HepG2 (cell line): ENCODE results near the gene MYL2. TPM values are rescaled to one million over a fixed set of nuclear protein-coding genes. Genes with fewer than 3 reads are reported as not detected.
A peak's percentile ranks its signal among the peaks of the same experiment; 100 is the strongest.

Experiments
- ATAC-seq: fragments of 200-7000 bp; cut with Tn5 transposase; 3 replicates; pipeline ENCODE4 v1.9.1; 2020; ENCODE audit warnings: mild to moderate bottlenecking, moderate library complexity
- BruUV-seq: library from RNA; stranded (reverse); fragments of 400-500 nt; replicated peaks from 2 replicates; lab custom pipeline; 2021; lab: Mats Ljungman, UMichigan
- CTCF ChIA-PET: fragments of 300-600 bp; formaldehyde crosslinking; extraction: SDS; loops from one replicate; lab custom pipeline; 2021; ENCODE audit warnings: low total read pairs, inconsistent platforms, low intra/inter-chr PET ratio; lab: Yijun Ruan, JAX
- POLR2A ChIA-PET: fragments of 350-600 bp; sonication (Branson Sonifier 250); formaldehyde crosslinking; loops from one replicate; lab custom pipeline; 2020; ENCODE audit warnings: antibody characterized with exemption, inconsistent platforms; lab: Yijun Ruan, JAX
- DNase-seq: peaks from one replicate; pipeline ENCODE4 v3.0.0-alpha.2; 2015; ENCODE audit warnings: low spot score
- FAIRE-seq: peaks from 3 replicates; lab custom pipeline; 2011; peaks lifted over from hg19 to GRCh38; lab: Jason Lieb, UNC
- H2AFZ ChIP-seq: one replicate; pipeline ENCODE4 v1.6.1; 2011; ENCODE audit warnings: low read length, inconsistent platforms
- H3K27ac ChIP-seq: fragments of 300-600 bp; 3 replicates; pipeline ENCODE4 v1.8.0; 2011; ENCODE audit warnings: mixed run types, mild to moderate bottlenecking, mixed read lengths, low read length, inconsistent platforms; ENCODE audit not compliant: insufficient read depth; ENCODE audit errors: extremely low read length
- H3K27me3 ChIP-seq, 2 experiments: fragments of 200-600 bp in 1 of 2; 2 replicates in 1 of 2; 3 replicates in 1 of 2; pipeline versions ENCODE4 v1.6.0 to v1.8.0; 2011; ENCODE audit warnings: low read length in 2 of 2, mild to moderate bottlenecking in 2 of 2, moderate library complexity in 2 of 2, inconsistent platforms in 1 of 2; ENCODE audit not compliant: insufficient read depth in 2 of 2, control insufficient read depth in 1 of 2
- H3K36me3 ChIP-seq, 2 experiments: fragments of 200-600 bp in 1 of 2; replicated peaks in 1 of 2; 2 replicates in 1 of 2; 3 replicates in 1 of 2; pipeline versions ENCODE4 v1.5.1 to v1.8.0; 2011; ENCODE audit warnings: low read length in 2 of 2, inconsistent platforms in 1 of 2; ENCODE audit not compliant: insufficient read depth in 2 of 2, control insufficient read depth in 1 of 2
- H3K4me1 ChIP-seq: 2 replicates; pipeline ENCODE4 v1.5.1; 2012; ENCODE audit warnings: low read length, inconsistent platforms; ENCODE audit not compliant: insufficient read depth
- H3K4me2 ChIP-seq: 2 replicates; pipeline ENCODE4 v1.6.0; 2011; ENCODE audit warnings: low read depth, low read length, inconsistent platforms
- H3K4me3 ChIP-seq, 3 experiments: fragments of 200-600 bp in 1 of 3; sonication (generic), shearing (Covaris generic) in 1 of 3; replicated peaks in 1 of 3; 2 replicates each; pipeline ENCODE4 v1.5.1; 2011 to 2016; ENCODE audit warnings: low read length in 3 of 3, inconsistent platforms in 2 of 3, low read depth in 2 of 3, mild to moderate bottlenecking in 2 of 3, control low read depth in 1 of 3, mixed read lengths in 1 of 3; ENCODE audit not compliant: insufficient read depth in 1 of 3
- H3K79me2 ChIP-seq: one replicate; pipeline ENCODE4 v1.6.1; 2011; ENCODE audit warnings: low read length, inconsistent platforms; ENCODE audit not compliant: insufficient read depth
- H3K9ac ChIP-seq: 2 replicates; pipeline ENCODE4 v1.6.0; 2011; ENCODE audit warnings: mild to moderate bottlenecking, low read depth, low read length, inconsistent platforms; ENCODE audit not compliant: insufficient read depth
- H3K9me3 ChIP-seq: 2 replicates; pipeline ENCODE4 v1.5.1; 2012; ENCODE audit warnings: mild to moderate bottlenecking, low read length
- H4K20me1 ChIP-seq: 2 replicates; pipeline ENCODE4 v1.6.0; 2011; ENCODE audit warnings: inconsistent platforms, mild to moderate bottlenecking, low read length, moderate library complexity; ENCODE audit not compliant: insufficient read depth
- ATF1 ChIP-seq: IDR thresholded peaks from 2 replicates; pipeline ENCODE4 v1.6.1; 2016; ENCODE audit warnings: mild to moderate bottlenecking, control low read depth
- ATF2 ChIP-seq: sonication (generic); formaldehyde crosslinking; IDR thresholded peaks from 2 replicates; pipeline ENCODE4 v1.4.0; 2020; ENCODE audit warnings: missing genetic modification reagents
- BORCS8-MEF2B ChIP-seq: sonication (generic); formaldehyde crosslinking; IDR thresholded peaks from 2 replicates; pipeline ENCODE4 v1.8.0; 2022; ENCODE audit warnings: mild to moderate bottlenecking, missing genetic modification reagents
- HOXA5 ChIP-seq: sonication (generic); formaldehyde crosslinking; IDR thresholded peaks from 2 replicates; pipeline ENCODE4 v1.4.0; 2020; ENCODE audit warnings: missing genetic modification reagents
- KDM5B ChIP-seq: sonication (generic); formaldehyde crosslinking; IDR thresholded peaks from 2 replicates; pipeline ENCODE4 v1.4.0; 2020; ENCODE audit warnings: missing genetic modification reagents, mild to moderate bottlenecking, borderline replicate concordance
- KLF16 ChIP-seq, 2 experiments: sonication (generic) in 1 of 2; formaldehyde crosslinking in 1 of 2; IDR thresholded peaks; 2 replicates each; pipeline versions ENCODE4 v1.6.1 to v1.8.0; 2016 to 2023; ENCODE audit warnings: missing genetic modification reagents in 2 of 2, missing compliant biosample characterization in 1 of 2
- MTA3 ChIP-seq: sonication (generic); formaldehyde crosslinking; IDR thresholded peaks from 2 replicates; pipeline ENCODE4 v1.4.0; 2020; ENCODE audit warnings: missing genetic modification reagents
- SNAPC2 ChIP-seq: sonication (generic); formaldehyde crosslinking; IDR thresholded peaks from 2 replicates; pipeline ENCODE4 v1.8.1; 2022; ENCODE audit warnings: mild to moderate bottlenecking, missing genetic modification reagents
- ZNF260 ChIP-seq: sonication (generic); formaldehyde crosslinking; IDR thresholded peaks from 2 replicates; pipeline ENCODE4 v1.4.0; 2020; ENCODE audit warnings: missing genetic modification reagents, low read depth, mild to moderate bottlenecking, borderline replicate concordance
- ZNF501 ChIP-seq: sonication (generic); formaldehyde crosslinking; IDR thresholded peaks from 2 replicates; pipeline ENCODE4 v1.5.1; 2020; ENCODE audit warnings: mild to moderate bottlenecking, moderate library complexity, missing genetic modification reagents
- ZNF549 ChIP-seq: sonication (generic); formaldehyde crosslinking; IDR thresholded peaks from 2 replicates; pipeline ENCODE4 v1.5.0; 2020; ENCODE audit warnings: missing genetic modification reagents
- ZNF777 ChIP-seq: sonication (generic); formaldehyde crosslinking; IDR thresholded peaks from 2 replicates; pipeline ENCODE4 v1.4.0; 2020; ENCODE audit warnings: missing genetic modification reagents
- ZNF780A ChIP-seq: sonication (generic); formaldehyde crosslinking; IDR thresholded peaks from 2 replicates; pipeline ENCODE4 v1.8.0; 2022; ENCODE audit warnings: mild to moderate bottlenecking, missing genetic modification reagents, moderate library complexity
- WGBS: methylation state at CpG from one replicate; pipeline ENCODE4 v1.1.6; 2017; ENCODE audit warnings: low lambda C conversion rate; 5-methylcytosine and 5-hydroxymethylcytosine counted together
- in situ Hi-C: cut with HindIII; loops from 2 replicates; pipeline ENCODE4 v1.10.0; 2017; ENCODE audit warnings: low pct_unique_long_range_greater_than_20kb; ENCODE audit not compliant: extremely low pct_ligation_motif_present
- intact Hi-C: fragments of 100-400 bp; cut with micrococcal nuclease; formaldehyde crosslinking; loops from one replicate; pipeline ENCODE4 v1.10.0; 2022; ENCODE audit not compliant: unreplicated experiment
- polyA plus RNA-seq, 8 experiments: library from polyadenylated mRNA; depleted of rRNA in 3 of 8; stranded (reverse) in 7 of 8; unstranded in 1 of 8; fragments of >200 nt; fragmentation: Illumina TruSeq in 4 of 8; extraction: Trizol in 4 of 8; gene quantifications; 2 replicates each; pipeline versions ENCODE4 v1.2.1 to v1.2.3, GENCODE V29; 2011 to 2016; ENCODE audit warnings: low read depth in 4 of 8, missing spikeins in 1 of 8, mixed read lengths in 1 of 8; ENCODE audit not compliant: insufficient read depth in 1 of 8
- total RNA-seq, 5 experiments: library from RNA; depleted of rRNA; stranded (reverse); fragments of >200 nt; fragmentation: Illumina TruSeq; extraction: Trizol; gene quantifications; 2 replicates each; pipeline ENCODE4 v1.2.3, GENCODE V29; 2016; ENCODE audit warnings: low read depth in 1 of 5
- TF ChIP-seq, protein P1 (sequence below): sonication (generic); formaldehyde crosslinking; IDR thresholded peaks from 2 replicates; pipeline ENCODE4 v1.5.1; 2020; ENCODE audit warnings: missing genetic modification reagents, mild to moderate bottlenecking, borderline replicate concordance

MYL2 gene
- total and polyA plus RNA-seq, 2 of the 13 experiments (the other 11 are each of a cell fraction or from before 2014, with no cell fraction given), result not detected

DNA sequence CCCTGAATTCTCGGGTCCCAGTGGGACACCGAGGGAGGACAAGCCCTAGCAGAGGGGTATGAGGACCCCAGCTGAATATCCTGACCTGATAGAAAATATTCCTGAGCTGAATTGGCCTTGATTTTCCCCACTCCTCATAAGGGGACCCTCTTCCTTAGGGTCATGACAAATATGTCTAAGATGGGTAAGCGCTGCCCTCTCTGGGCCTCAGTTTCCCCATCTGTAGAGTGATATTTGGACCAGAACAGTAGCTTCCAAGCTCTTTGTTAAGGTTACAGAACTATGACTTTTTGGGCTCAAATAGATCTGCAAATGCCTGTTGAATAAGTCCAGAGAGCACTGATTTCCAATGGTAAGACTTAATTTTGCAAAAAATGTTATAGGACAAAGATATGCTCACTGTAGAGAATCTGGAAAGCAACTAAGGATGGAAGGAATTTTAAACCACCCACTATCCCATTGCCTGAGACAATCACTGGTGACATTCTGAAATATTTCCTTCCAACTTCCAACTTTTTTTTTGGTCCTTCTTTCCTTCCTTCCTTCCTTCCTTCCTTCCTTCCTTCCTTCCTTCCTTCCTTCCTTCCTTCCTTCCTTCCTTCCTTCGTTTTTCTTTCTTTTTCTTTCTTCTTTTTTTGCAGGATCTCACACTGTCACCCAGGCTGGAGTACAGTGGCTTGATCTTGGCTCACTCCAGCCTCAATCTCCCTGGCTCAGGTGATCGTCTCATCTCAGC, 32.0 kb downstream of the MYL2 start:
- no peaks in the 10 kb centered on the region for H4K20me1 ChIP-seq
- ChIA-PET POLR2A (no interaction called here), CTCF (interaction anchor here (1.0 to 1.2 kb wide), 4 partner anchors 61 to 336 kb away, joined by 3 to 4 read pairs (median 4); no protein-coding TSS in a partner anchor)
- DNase-seq, result no peak
- no peak overlapping the region for H3K9ac ChIP-seq
- no peak for ATAC-seq
- BruUV-seq, result no TSS peak
- H3K9me3 ChIP-seq, result no peaks in the 10 kb centered on the region
- no peak overlapping the region for H2AFZ ChIP-seq
- peaks cover 2 to 6% of the 10 kb centered on the region in 2 experiments; a peak in 3 of 5 replicates for H3K27me3 ChIP-seq
- no peak overlapping the region for H3K4me2 ChIP-seq
- no peak overlapping the region for H3K27ac ChIP-seq
- no peaks in the 10 kb centered on the region for H3K36me3 ChIP-seq
- H3K79me2 ChIP-seq, result no peaks in the 10 kb centered on the region
- no peak overlapping the region for H3K4me3 ChIP-seq
- WGBS, result 35% methylated on average over 3 of the region's 5 CpGs
- intact Hi-C loops, result loop anchor here (2.0 to 5.0 kb wide), 3 partner anchors 62 to 276 kb away; partner anchors contain the start of gene TCTN1
- 0 out of 2 replicates have a peak, but pooled peaks have one; percentile 2 for TF ChIP-seq ZNF501
- TF ChIP-seq KLF16 (CRISPR knock-in tag; IDR thresholded peaks at IDR 0.05), result no peak
- no peak for TF ChIP-seq SNAPC2 (CRISPR knock-in tag)
- 0 out of 2 replicates have a peak, but pooled peaks have one; percentile 1 for TF ChIP-seq ZNF777 (CRISPR knock-in tag)
- no peak for FAIRE-seq
- in situ Hi-C loops, result no loop called here
- H3K4me1 ChIP-seq, result no peaks in the 10 kb centered on the region

DNA sequence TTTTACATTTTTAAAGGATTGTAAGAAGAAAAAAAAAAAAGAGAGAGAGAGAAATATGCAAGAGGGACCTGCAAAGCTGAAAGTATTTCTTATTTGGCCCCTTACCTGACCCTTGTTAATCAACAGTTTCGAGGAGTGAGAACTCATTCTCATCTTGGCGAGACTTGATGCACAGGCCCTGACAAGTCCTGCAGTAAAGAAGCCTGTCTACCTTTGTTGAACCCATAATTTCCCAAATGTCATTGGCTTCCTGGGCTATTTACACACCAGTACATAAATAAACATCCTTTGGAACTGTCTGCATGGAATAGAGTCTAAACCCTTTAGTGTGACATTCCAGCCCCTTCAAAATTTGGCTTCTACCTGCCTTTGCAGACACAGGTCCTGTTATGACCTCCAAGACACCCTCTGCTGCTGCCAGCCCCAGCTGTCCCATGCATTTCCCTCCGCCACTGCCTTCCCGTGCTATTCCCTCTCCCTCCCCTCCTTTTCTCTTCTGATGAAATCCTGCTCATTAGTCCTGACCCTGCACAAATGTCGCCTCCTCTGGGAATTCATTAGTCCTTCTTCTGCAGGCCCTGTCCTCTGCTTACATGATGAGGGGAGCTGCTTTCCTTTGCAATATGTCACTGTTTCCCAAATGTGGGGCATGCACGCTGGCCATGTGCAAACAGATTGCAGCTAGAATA, 35.1 kb downstream of the MYL2 start:
- BruUV-seq, result no TSS peak
- no peaks in the 10 kb centered on the region for H4K20me1 ChIP-seq
- H2AFZ ChIP-seq, result no peak overlapping the region
- WGBS, result 12% methylated on average over 6 of the region's 6 CpGs
- DNase-seq (no peak), FAIRE-seq (no peak), ATAC-seq (no peak)
- no peak overlapping the region for H3K4me2 ChIP-seq
- intact Hi-C loops (loop anchor here (5.0 kb wide), 2 partner anchors 188 to 273 kb away; partner anchors contain the start of gene TCTN1), in situ Hi-C loops (no loop called here)
- CTCF ChIA-PET, result no interaction called here
- H3K4me1 ChIP-seq, result no peaks in the 10 kb centered on the region
- no peaks in the 10 kb centered on the region for H3K9me3 ChIP-seq
- H3K36me3 ChIP-seq, result no peaks in the 10 kb centered on the region
- H3K27me3 ChIP-seq, result no peaks in the 10 kb centered on the region
- H3K9ac ChIP-seq, result no peak overlapping the region
- H3K79me2 ChIP-seq, result no peaks in the 10 kb centered on the region
- POLR2A ChIA-PET, result no interaction called here
- H3K4me3 ChIP-seq, result no peak overlapping the region
- no peak overlapping the region for H3K27ac ChIP-seq
- no peak for TF ChIP-seq BORCS8-MEF2B (CRISPR knock-in tag)
- no peak for TF ChIP-seq ZNF780A (CRISPR knock-in tag)
- TF ChIP-seq KDM5B (CRISPR knock-in tag), result no peak
- no peak for TF ChIP-seq KLF16 (CRISPR knock-in tag; IDR thresholded peaks at IDR 0.05)
- no peak for TF ChIP-seq ATF2 (CRISPR knock-in tag)
- TF ChIP-seq ATF1 (CRISPR knock-in tag), result no peak
- TF ChIP-seq ZNF260, result no peak
- TF ChIP-seq, protein P1, sequence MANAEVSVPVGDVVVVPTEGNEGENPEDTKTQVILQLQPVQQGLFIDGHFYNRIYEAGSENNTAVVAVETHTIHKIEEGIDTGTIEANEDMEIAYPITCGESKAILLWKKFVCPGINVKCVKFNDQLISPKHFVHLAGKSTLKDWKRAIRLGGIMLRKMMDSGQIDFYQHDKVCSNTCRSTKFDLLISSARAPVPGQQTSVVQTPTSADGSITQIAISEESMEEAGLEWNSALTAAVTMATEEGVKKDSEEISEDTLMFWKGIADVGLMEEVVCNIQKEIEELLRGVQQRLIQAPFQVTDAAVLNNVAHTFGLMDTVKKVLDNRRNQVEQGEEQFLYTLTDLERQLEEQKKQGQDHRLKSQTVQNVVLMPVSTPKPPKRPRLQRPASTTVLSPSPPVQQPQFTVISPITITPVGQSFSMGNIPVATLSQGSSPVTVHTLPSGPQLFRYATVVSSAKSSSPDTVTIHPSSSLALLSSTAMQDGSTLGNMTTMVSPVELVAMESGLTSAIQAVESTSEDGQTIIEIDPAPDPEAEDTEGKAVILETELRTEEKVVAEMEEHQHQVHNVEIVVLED (CRISPR knock-in tag), result no peak
- no peak for TF ChIP-seq HOXA5
- no peak for TF ChIP-seq MTA3 (CRISPR knock-in tag)
- TF ChIP-seq ZNF549 (CRISPR knock-in tag), result no peak
